GM19438 (cell line): ENCODE measurements around the gene RAB42.
"Not testable (repeated sequence)": the region's sequence is repeated elsewhere in the genome, so short reads cannot be mapped to it uniquely, and the experiment has no call there.

ENCODE experiments used
- ATAC-seq: cut with Tn5 transposase; IDR thresholded peaks from one replicate; pipeline ENCODE4 v1.9.1; 2021; ENCODE audit warnings: low read depth; ENCODE audit not compliant: unreplicated experiment

The RAB42 gene

GRCh38 chr1:28582248-28582615, 9.8 kb upstream of the RAB42 start:
- no peak for ATAC-seq

DNA sequence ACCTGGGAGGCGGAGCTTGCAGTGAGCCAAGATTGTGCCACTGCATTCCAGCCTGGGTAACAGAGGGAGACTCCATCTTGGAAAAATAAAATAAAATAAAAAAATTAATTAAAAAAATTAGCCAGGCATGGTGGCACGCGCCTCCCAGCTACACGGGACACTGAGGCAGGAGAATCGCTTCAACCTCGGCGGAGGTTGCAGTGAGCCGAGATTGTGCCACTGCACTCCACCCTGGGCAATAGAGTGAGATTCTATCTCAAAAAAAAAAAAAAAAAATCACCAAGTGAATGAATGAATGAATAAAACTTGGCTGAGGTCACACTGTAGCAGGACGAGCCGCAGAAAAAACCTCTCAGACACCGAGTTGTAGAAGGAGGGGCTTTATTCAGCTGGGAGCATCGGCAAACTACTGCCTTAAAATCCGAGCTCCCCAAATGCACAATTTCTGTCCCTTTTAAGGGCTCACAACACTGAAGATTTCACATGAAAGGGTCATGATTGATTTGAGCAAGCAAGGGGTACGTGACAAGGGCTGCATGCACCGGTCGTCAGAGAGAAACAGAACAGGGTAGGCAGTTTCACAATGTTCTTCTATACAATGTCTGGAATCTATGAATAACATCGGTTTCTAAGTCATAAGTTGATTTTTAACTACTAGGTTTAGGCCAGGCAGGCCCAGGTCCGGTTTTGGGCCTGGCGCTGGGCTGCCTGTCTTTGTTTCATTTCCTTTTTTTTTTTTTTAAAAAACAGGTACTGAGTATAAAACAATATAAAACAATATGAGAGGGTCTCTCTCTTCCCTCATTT, 5.3 kb upstream of the RAB42 start:
- not testable (repeated sequence) for ATAC-seq

DNA sequence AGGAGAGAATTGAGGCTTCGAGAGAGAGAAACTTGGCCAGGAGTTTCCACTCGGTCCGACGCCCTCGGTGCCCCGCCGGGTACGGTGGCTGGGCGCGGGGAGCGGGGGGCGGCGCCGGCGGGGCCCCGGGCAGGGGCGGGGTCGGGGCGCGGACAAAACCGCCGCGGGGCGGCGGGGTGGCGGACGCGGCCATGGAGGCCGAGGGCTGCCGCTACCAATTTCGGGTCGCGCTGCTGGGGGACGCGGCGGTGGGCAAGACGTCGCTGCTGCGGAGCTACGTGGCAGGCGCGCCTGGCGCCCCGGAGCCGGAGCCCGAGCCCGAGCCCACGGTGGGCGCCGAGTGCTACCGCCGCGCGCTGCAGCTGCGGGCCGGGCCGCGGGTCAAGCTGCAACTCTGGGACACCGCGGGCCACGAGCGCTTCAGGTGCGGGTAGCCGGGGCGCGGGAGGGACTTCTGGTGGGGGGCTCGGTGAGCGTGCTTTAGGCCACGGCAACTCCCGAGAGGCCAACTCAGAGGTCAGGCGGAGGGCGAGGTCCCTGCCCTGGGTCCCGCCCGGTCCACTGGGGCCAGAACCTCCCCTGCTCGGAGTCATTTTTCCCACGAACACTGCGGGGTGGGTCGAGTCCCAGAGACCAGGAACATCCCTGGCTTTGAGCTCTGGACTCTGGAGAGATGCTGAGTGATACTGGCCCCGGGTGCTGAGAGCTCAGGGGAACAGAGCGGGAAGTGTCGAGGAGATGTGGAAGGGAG, 431 bp downstream of the RAB42 start:
- ATAC-seq = peak; percentile 71

DNA sequence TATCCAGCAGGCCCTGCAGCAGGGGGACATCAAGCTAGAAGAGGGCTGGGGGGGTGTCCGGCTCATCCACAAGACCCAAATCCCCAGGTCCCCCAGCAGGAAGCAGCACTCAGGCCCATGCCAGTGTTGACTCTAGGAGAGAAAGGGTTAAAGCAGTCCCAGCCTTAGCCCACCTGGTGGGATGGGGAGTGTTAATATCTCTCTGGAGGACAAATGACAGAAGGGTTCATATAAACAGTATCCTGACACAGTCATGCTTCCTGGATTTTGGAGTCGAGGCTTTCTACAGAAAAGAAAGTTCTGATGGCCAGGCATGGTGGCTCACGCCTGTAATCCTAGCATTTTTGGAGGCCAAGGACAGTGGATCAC, 1.9 kb downstream of the RAB42 start:
- ATAC-seq = not testable (repeated sequence)

- ATAC-seq = not testable (repeated sequence)
Observed at GRCh38 chr1:28594686-28595411, 2.8 kb downstream of the RAB42 start.

- ATAC-seq = no peak
Observed at GRCh38 chr1:28595412-28596191, 3.5 kb downstream of the RAB42 start.

GRCh38 chr1:28596276-28596675, 4.2 kb downstream of the RAB42 start:
- not testable (repeated sequence) for ATAC-seq

DNA sequence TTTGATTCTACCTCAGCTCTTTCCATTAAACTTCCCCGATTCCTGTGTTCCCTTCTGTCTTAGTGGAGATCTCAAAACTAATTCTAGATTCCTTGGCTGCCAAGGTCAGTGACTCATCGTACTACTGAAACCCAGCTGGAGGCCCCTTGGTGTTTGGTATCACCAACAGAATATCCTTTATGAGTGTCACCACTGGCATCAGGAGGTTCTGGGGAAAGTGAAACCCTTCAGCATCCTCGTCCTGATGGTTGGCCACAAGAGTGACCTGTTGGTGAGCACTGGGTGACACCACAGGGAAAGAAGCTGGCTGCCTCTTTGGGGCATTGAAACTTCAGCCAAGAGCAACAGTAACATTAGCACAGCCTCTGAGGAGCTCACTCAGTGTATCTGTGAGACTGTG, 9.6 kb downstream of the RAB42 start:
- ATAC-seq = no peak

DNA sequence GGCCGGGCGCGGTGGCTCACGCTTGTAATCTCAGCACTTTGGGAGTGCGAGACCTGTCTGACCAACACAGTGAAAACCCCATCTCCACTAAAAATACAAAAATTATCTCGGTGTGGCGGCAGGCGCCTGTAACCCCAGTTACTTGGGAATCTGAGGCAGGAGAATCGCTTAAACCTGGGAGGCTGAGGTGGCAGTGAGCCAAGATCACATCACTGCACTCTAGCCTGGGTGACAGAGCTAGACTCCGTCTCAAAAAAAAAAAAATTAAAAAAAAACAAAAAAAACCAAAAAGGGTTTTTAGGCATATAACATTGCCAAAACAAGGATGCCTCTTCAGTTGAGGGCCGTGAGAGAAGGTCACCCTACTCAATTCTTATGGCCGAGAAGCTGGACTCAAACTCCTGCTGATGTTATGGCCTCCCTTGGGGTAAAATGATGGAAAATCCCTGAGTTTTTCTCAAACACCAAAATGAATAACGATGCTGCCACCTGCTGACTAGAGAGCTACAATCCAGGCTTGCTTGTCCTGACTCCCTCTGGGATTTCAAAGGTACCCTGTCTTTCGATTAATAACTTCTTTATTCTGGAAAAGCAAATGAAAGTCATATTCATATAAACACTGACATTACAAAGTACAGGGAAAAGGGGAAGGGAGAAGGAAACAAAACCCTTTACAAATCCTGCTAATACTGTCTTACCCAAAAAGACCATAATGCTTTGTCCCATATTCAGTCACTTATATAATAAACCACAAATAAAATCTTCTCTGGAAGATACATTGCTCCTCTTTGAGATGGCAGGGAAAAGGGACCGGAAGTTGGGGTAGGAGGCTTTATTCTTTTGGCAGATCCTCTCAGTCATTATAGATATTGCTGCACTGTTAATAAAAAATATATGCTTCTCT, 10.7 kb downstream of the RAB42 start:
- ATAC-seq = no peak

GRCh38 chr1:28604411-28604810, 12.3 kb downstream of the RAB42 start:
- ATAC-seq = no peak

- ATAC-seq = no peak
Observed at GRCh38 chr1:28604962-28605361, 12.9 kb downstream of the RAB42 start.

- ATAC-seq = no peak
Observed at GRCh38 chr1:28606771-28607170, 14.7 kb downstream of the RAB42 start.

DNA sequence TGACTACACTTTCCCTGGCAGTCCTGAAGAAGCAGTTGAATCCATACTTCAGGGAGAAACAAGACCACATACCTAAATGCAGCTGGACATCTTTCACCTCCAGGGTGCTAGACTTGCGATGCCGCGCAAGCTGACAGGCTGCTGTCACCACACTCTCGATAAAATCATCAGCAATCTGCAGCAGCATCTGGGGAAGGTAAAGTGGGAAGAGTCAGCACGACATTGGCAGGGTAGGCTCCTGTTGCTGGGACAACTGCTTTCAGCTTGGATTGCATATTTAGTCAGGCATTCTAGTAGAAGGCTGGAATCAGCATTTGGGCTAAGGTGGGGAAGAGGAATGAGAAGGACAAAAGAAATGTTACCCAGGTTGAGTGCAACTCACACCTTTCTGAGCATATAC, 21.1 kb downstream of the RAB42 start:
- ATAC-seq = no peak

- ATAC-seq = no peak
Observed at GRCh38 chr1:28631713-28632112, 39.6 kb downstream of the RAB42 start.

GRCh38 chr1:28632560-28632959, 40.5 kb downstream of the RAB42 start:
- no peak for ATAC-seq

DNA sequence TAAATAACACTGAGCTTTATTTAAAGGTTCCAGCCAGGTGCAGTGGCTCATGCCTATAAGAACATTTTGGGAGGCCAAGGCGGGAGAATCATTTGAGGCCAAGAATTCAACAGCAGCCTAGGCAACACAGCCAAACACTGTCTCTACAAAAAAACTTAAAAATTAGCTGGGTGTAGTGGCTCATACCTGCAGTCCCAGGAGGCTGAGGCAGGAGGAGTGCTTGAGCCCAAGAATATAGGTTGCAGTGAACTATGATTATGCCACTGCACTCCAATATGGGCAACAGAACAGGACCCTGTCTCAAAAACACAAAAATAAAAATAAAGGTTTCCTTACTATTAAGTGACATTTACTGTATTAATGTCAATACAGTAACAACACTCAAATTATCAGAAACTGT, 48.7 kb downstream of the RAB42 start:
- ATAC-seq = no peak

DNA sequence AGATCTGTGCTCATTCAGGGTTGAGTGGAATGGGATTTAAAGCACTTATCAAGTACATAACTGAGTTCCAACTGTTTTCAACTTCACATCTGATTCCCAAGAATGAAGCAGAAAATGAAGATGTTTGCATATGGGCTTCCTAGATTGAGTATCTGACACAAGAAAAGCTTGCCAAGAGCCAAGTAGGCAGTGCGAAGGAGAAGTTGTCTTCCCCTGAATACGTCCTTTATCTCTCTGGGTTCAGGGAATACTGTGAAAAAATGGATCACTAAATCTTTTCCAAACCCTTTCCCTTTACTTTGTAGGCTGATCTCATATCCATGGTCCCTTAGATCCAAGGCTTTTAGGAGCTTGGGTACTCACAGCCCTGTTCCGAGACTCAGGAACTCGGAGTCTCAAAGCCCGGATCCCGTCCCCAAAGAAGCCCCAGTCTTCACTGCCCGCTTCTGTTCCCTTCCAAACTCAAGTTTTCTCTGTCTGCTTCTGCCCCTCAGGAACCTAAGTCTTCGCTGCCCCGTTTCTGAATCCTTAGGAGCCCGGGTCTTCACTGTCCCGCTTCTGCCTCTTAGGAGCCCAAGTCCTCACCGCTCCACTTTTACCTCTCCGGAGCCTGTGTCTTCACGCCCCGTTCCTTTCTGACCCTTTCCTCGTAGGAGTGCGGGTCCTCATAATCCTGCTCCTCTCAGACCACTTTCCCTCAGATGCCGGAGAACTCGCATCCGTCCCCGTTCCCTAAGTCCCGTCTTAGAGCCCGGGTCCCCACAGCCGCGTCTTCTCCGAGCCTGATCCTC, 50.2 kb downstream of the RAB42 start:
- ATAC-seq = peak; percentile 31

DNA sequence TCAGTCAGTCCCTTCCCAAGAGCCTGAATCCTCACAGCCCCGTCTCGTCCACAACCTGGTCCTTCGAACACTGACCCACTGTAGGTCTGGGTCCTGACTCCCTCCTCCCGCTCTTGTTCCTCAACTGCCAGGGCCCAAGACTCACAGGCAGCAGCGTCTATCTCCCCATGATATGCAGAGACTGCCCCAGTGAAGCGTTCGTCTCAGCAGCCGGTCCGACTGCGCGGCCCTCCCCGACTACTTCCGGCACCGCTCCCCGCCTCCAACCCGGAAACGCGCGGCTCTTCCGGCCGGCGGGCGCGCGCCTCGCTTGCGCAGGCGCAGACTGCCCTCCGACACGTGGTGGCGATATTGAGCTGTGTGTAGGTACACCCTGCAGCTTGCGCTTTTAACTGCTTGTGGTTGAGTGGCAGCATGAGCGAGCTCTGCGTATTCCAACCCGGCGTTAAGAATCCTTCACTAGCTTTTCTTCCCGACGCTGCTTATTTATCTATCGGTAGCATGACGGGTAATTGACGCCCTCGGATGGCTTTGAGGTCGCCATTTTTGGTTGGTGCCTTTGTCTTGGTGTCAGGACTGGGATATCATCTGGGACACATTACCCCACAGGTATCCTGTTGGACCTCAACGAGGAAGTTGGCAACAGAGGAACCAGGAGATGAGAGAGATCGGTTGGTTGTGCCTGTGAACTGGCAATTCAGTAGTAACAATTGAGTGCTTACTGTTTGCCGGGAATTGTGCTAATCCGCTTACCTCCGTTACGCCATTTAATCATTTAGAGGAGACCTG, 51.0 kb downstream of the RAB42 start, which contains the start of gene TAF12:
TSS of gene TAF12 (minus strand) at position 221 of the 789 bp plus-strand sequence. CDS start 20,986 bp downstream, outside the sequence.
- ATAC-seq = peak; percentile 74
